HepG2 (cell line): ENCODE measurements around the gene NSD2. TPM values are rescaled to one million over a fixed set of nuclear protein-coding genes. Genes with fewer than 3 reads are reported as not detected.
A peak's percentile ranks its signal among the peaks of the same experiment; 100 is the strongest.

Experiments used
- ATAC-seq: fragments of 200-7000 bp; cut with Tn5 transposase; 3 replicates; pipeline ENCODE4 v1.9.1; 2020; ENCODE audit warnings: mild to moderate bottlenecking, moderate library complexity
- BruUV-seq: library from RNA; stranded (reverse); fragments of 400-500 nt; replicated peaks from 2 replicates; lab custom pipeline; 2021; lab: Mats Ljungman, UMichigan
- CTCF ChIA-PET: fragments of 300-600 bp; formaldehyde crosslinking; extraction: SDS; loops from one replicate; lab custom pipeline; 2021; ENCODE audit warnings: low total read pairs, inconsistent platforms, low intra/inter-chr PET ratio; lab: Yijun Ruan, JAX
- POLR2A ChIA-PET: fragments of 350-600 bp; sonication (Branson Sonifier 250); formaldehyde crosslinking; loops from one replicate; lab custom pipeline; 2020; ENCODE audit warnings: antibody characterized with exemption, inconsistent platforms; lab: Yijun Ruan, JAX
- DNase-seq: peaks from one replicate; pipeline ENCODE4 v3.0.0-alpha.2; 2015; ENCODE audit warnings: low spot score
- FAIRE-seq: peaks from 3 replicates; lab custom pipeline; 2011; peaks lifted over from hg19 to GRCh38; lab: Jason Lieb, UNC
- H2AFZ ChIP-seq: one replicate; pipeline ENCODE4 v1.6.1; 2011; ENCODE audit warnings: low read length, inconsistent platforms
- H3K27ac ChIP-seq: fragments of 300-600 bp; 3 replicates; pipeline ENCODE4 v1.8.0; 2011; ENCODE audit warnings: mixed run types, mild to moderate bottlenecking, mixed read lengths, low read length, inconsistent platforms; ENCODE audit not compliant: insufficient read depth; ENCODE audit errors: extremely low read length
- H3K27me3 ChIP-seq, 2 experiments: fragments of 200-600 bp in 1 of 2; 2 replicates in 1 of 2; 3 replicates in 1 of 2; pipeline versions ENCODE4 v1.6.0 to v1.8.0; 2011; ENCODE audit warnings: low read length in 2 of 2, mild to moderate bottlenecking in 2 of 2, moderate library complexity in 2 of 2, inconsistent platforms in 1 of 2; ENCODE audit not compliant: insufficient read depth in 2 of 2, control insufficient read depth in 1 of 2
- H3K36me3 ChIP-seq, 2 experiments: fragments of 200-600 bp in 1 of 2; replicated peaks in 1 of 2; 2 replicates in 1 of 2; 3 replicates in 1 of 2; pipeline versions ENCODE4 v1.5.1 to v1.8.0; 2011; ENCODE audit warnings: low read length in 2 of 2, inconsistent platforms in 1 of 2; ENCODE audit not compliant: insufficient read depth in 2 of 2, control insufficient read depth in 1 of 2
- H3K4me1 ChIP-seq: 2 replicates; pipeline ENCODE4 v1.5.1; 2012; ENCODE audit warnings: low read length, inconsistent platforms; ENCODE audit not compliant: insufficient read depth
- H3K4me2 ChIP-seq: 2 replicates; pipeline ENCODE4 v1.6.0; 2011; ENCODE audit warnings: low read depth, low read length, inconsistent platforms
- H3K4me3 ChIP-seq, 3 experiments: fragments of 200-600 bp in 1 of 3; sonication (generic), shearing (Covaris generic) in 1 of 3; replicated peaks in 1 of 3; 2 replicates each; pipeline ENCODE4 v1.5.1; 2011 to 2016; ENCODE audit warnings: low read length in 3 of 3, inconsistent platforms in 2 of 3, low read depth in 2 of 3, mild to moderate bottlenecking in 2 of 3, control low read depth in 1 of 3, mixed read lengths in 1 of 3; ENCODE audit not compliant: insufficient read depth in 1 of 3
- H3K79me2 ChIP-seq: one replicate; pipeline ENCODE4 v1.6.1; 2011; ENCODE audit warnings: low read length, inconsistent platforms; ENCODE audit not compliant: insufficient read depth
- H3K9ac ChIP-seq: 2 replicates; pipeline ENCODE4 v1.6.0; 2011; ENCODE audit warnings: mild to moderate bottlenecking, low read depth, low read length, inconsistent platforms; ENCODE audit not compliant: insufficient read depth
- H3K9me3 ChIP-seq: 2 replicates; pipeline ENCODE4 v1.5.1; 2012; ENCODE audit warnings: mild to moderate bottlenecking, low read length
- H4K20me1 ChIP-seq: 2 replicates; pipeline ENCODE4 v1.6.0; 2011; ENCODE audit warnings: inconsistent platforms, mild to moderate bottlenecking, low read length, moderate library complexity; ENCODE audit not compliant: insufficient read depth
- AGO2 ChIP-seq: fragments of 200-400 bp; formaldehyde crosslinking; optimal IDR thresholded peaks from 2 replicates; pipeline ENCODE3; 2017; ENCODE audit warnings: mild to moderate bottlenecking, low read depth, low read length, moderate library complexity
- ATRX ChIP-seq: sonication (generic); formaldehyde crosslinking; IDR thresholded peaks from 2 replicates; pipeline ENCODE4 v1.4.0; 2020; ENCODE audit warnings: missing genetic modification reagents, borderline replicate concordance
- CBX5 ChIP-seq: sonication (generic); formaldehyde crosslinking; IDR thresholded peaks from 2 replicates; pipeline ENCODE4 v1.4.0; 2020; ENCODE audit warnings: missing genetic modification reagents, borderline replicate concordance
- KLF13 ChIP-seq: sonication (generic); formaldehyde crosslinking; IDR thresholded peaks from 2 replicates; pipeline ENCODE4 v1.4.0; 2020; ENCODE audit warnings: mild to moderate bottlenecking, missing genetic modification reagents
- PLSCR1 ChIP-seq: sonication (generic); formaldehyde crosslinking; IDR thresholded peaks from 2 replicates; pipeline ENCODE4 v1.5.0; 2020; ENCODE audit warnings: missing genetic modification reagents, mild to moderate bottlenecking, borderline replicate concordance
- POGZ ChIP-seq: sonication (generic); formaldehyde crosslinking; IDR thresholded peaks from 2 replicates; pipeline ENCODE4 v1.4.0; 2020; ENCODE audit warnings: mild to moderate bottlenecking, missing genetic modification reagents
- RBM22 ChIP-seq: fragments of 200-400 bp; formaldehyde crosslinking; optimal IDR thresholded peaks from 2 replicates; pipeline ENCODE3; 2017; ENCODE audit warnings: mild to moderate bottlenecking, low read length, moderate library complexity
- SMARCE1 ChIP-seq: fragments of 450-650 bp; IDR thresholded peaks from 2 replicates; pipeline ENCODE4 v1.6.1; 2017; ENCODE audit warnings: borderline replicate concordance
- TCF7 ChIP-seq: sonication (generic); IDR thresholded peaks from 2 replicates; pipeline ENCODE4 v1.6.1; 2016; ENCODE audit warnings: antibody characterized with exemption, low read depth
- ZBTB44 ChIP-seq: sonication (generic); formaldehyde crosslinking; IDR thresholded peaks from 2 replicates; pipeline ENCODE4 v1.4.0; 2020; ENCODE audit warnings: missing genetic modification reagents
- whole genome bisulfite sequencing: methylation state at CpG from one replicate; pipeline ENCODE4 v1.1.6; 2017; ENCODE audit warnings: low lambda C conversion rate; 5-methylcytosine and 5-hydroxymethylcytosine counted together
- in situ Hi-C: cut with HindIII; loops from 2 replicates; pipeline ENCODE4 v1.10.0; 2017; ENCODE audit warnings: low pct_unique_long_range_greater_than_20kb; ENCODE audit not compliant: extremely low pct_ligation_motif_present
- intact Hi-C: fragments of 100-400 bp; cut with micrococcal nuclease; formaldehyde crosslinking; loops from one replicate; pipeline ENCODE4 v1.10.0; 2022; ENCODE audit not compliant: unreplicated experiment
- polyA plus RNA-seq, 8 experiments: library from polyadenylated mRNA; depleted of rRNA in 3 of 8; stranded (reverse) in 7 of 8; unstranded in 1 of 8; fragments of >200 nt; fragmentation: Illumina TruSeq in 4 of 8; extraction: Trizol in 4 of 8; gene quantifications; 2 replicates each; pipeline versions ENCODE4 v1.2.1 to v1.2.3, GENCODE V29; 2011 to 2016; ENCODE audit warnings: low read depth in 4 of 8, missing spikeins in 1 of 8, mixed read lengths in 1 of 8; ENCODE audit not compliant: insufficient read depth in 1 of 8
- total RNA-seq, 5 experiments: library from RNA; depleted of rRNA; stranded (reverse); fragments of >200 nt; fragmentation: Illumina TruSeq; extraction: Trizol; gene quantifications; 2 replicates each; pipeline ENCODE4 v1.2.3, GENCODE V29; 2016; ENCODE audit warnings: low read depth in 1 of 5

The NSD2 gene
- total and polyA plus RNA-seq, 2 of the 13 experiments (the other 11 are each of a cell fraction or from before 2014, with no cell fraction given), result 22.0 to 65.9 TPM

GRCh38 chr4:1976416-1977352, 105.5 kb downstream of the NSD2 start:
- DNase-seq, result no peak

GRCh38 chr4:1978226-1978625, 107.0 kb downstream of the NSD2 start:
- Histone ChIP-seq H3K79me2 (no peaks in the 10 kb centered on the region), H3K4me2 (no peak overlapping the region), H4K20me1 (peaks cover 6% of the 10 kb centered on the region; the same call in 1 of the 2 replicates), H3K27ac (no peak overlapping the region), H3K4me3 (no peak overlapping the region), H2AFZ (no peak overlapping the region), H3K9me3 (no peaks in the 10 kb centered on the region), H3K36me3 (peaks cover 48 to 88% of the 10 kb centered on the region in 2 experiments), H3K9ac (no peak overlapping the region), H3K4me1 (no peaks in the 10 kb centered on the region), H3K27me3 (no peaks in the 10 kb centered on the region)
- CTCF ChIA-PET, result no interaction called here
- in situ Hi-C loops (no loop called here), intact Hi-C loops (no loop called here)
- BruUV-seq, result no TSS peak
- 97% methylated on average over 12 of the region's 13 CpGs for WGBS
- FAIRE-seq (no peak), ATAC-seq (no peak)
- TF ChIP-seq RBM22 (peak; percentile 66), PLSCR1 (CRISPR knock-in tag) (no peak), TCF7 (no peak), SMARCE1 (no peak), CBX5 (no peak), POGZ (CRISPR knock-in tag) (no peak), KLF13 (CRISPR knock-in tag) (no peak), ATRX (CRISPR knock-in tag) (no peak)
- TF ChIP-seq, all 625 proteins: peak for 1
- DNase-seq, result no peak
- POLR2A ChIA-PET, result no interaction called here

More at GRCh38 chr4:1976416-1977352, 105.5 kb downstream of the NSD2 start:
- 96% methylated on average over 26 of the region's 35 CpGs for WGBS
- Histone ChIP-seq H3K27ac (no peak overlapping the region), H3K4me1 (no peaks in the 10 kb centered on the region), H3K4me2 (no peak overlapping the region), H3K9me3 (no peaks in the 10 kb centered on the region), H3K79me2 (no peaks in the 10 kb centered on the region), H3K36me3 (peaks cover 45 to 91% of the 10 kb centered on the region in 2 experiments), H3K9ac (no peak overlapping the region), H3K4me3 (no peak overlapping the region), H4K20me1 (peaks cover 6% of the 10 kb centered on the region; the same call in 1 of the 2 replicates), H2AFZ (no peak overlapping the region), H3K27me3 (no peaks in the 10 kb centered on the region)
- peak; percentile 2 for TF ChIP-seq RBM22
- peak; percentile 68 for TF ChIP-seq AGO2
- no peak for TF ChIP-seq ZBTB44 (CRISPR knock-in tag)
- BruUV-seq, result no TSS peak
- intact Hi-C loops, result no loop called here
- CTCF ChIA-PET, result no interaction called here
- peak; percentile 8; the same call in 1 of the 3 replicates for ATAC-seq
- POLR2A ChIA-PET, result no interaction called here
- FAIRE-seq, result no peak
- in situ Hi-C loops, result no loop called here
